Activated T-cell treated with anti-CD3 and anti-CD28 coated beads, Interleukin-2, amount 50 U/mL, for 4 hours (primary cell): ENCODE measurements around the gene KLK4. TPM values are rescaled to one million over a fixed set of nuclear protein-coding genes. Genes with fewer than 3 reads are reported as not detected.

ENCODE experiments used
- ATAC-seq, 2 donors: fragments of 200-7000 bp; cut with Tn5 transposase; one replicate each; pipeline ENCODE4 v1.10.0; 2021
- DNase-seq: peaks from one replicate; pipeline ENCODE4 v3.0.0-alpha.2; 2020
- H3K27me3 Mint-ChIP-seq: one replicate; pipeline ENCODE4 v1.8.0; 2021; ENCODE audit warnings: low read depth, mixed read lengths
- H3K36me3 Mint-ChIP-seq: one replicate; pipeline ENCODE4 v1.8.0; 2022; ENCODE audit warnings: mixed read lengths; ENCODE audit not compliant: insufficient read depth
- H3K4me1 Mint-ChIP-seq: one replicate; pipeline ENCODE4 v1.8.0; 2021; ENCODE audit warnings: low read depth, mixed read lengths
- H3K4me3 Mint-ChIP-seq: one replicate; pipeline ENCODE4 v1.8.0; 2021; ENCODE audit warnings: mild to moderate bottlenecking, moderate library complexity, mixed read lengths
- H3K9me3 Mint-ChIP-seq: one replicate; pipeline ENCODE4 v1.8.0; 2021; ENCODE audit warnings: mixed read lengths
- total RNA-seq, 3 donors: library from RNA; stranded (reverse); gene quantifications; one replicate each; pipeline ENCODE4 v1.2.1, GENCODE V29; 2021

Gene KLK4
- total RNA-seq, 3 donors from 2014 or later: not detected

GRCh38 chr19:50928831-50929230, 17.6 kb upstream of the KLK4 start:
- Mint-ChIP-seq H3K4me3 (no peak overlapping the region), H3K9me3 (no peaks in the 10 kb centered on the region), H3K27me3 (peaks cover 56% of the 10 kb centered on the region), H3K36me3 (no peaks in the 10 kb centered on the region), H3K4me1 (no peaks in the 10 kb centered on the region)
- no peak for ATAC-seq
- DNase-seq: no peak

DNA sequence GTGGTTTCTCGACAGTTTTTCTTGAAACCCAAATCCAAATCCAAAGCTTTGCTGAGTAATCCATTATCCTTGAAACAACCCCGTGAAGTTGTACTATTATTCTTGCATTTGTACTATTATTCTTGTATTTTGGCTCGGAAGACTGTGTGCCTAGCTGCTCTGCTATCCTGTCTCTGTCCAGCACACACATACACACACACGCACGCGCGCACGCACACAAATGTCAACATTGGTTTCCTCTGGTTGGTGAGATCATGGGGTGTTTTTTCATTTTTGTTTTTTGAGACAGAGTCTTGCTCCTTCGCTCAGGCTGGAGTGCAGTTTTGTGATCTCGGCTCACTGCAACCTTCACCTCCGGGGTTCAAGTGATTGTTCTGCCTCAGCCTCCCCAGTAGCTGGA, 14.9 kb upstream of the KLK4 start:
- DNase-seq (no peak), ATAC-seq (no peak)
- H3K9me3 Mint-ChIP-seq: no peaks in the 10 kb centered on the region
- H3K36me3 Mint-ChIP-seq: no peaks in the 10 kb centered on the region
- H3K27me3 Mint-ChIP-seq: peaks cover 46% of the 10 kb centered on the region
- H3K4me3 Mint-ChIP-seq: no peak overlapping the region
- peaks cover 7% of the 10 kb centered on the region for H3K4me1 Mint-ChIP-seq

- ATAC-seq (no peak), DNase-seq (no peak)
- peaks cover 7% of the 10 kb centered on the region for H3K4me1 Mint-ChIP-seq
- no peak overlapping the region for H3K4me3 Mint-ChIP-seq
- no peaks in the 10 kb centered on the region for H3K36me3 Mint-ChIP-seq
- peaks cover 43% of the 10 kb centered on the region for H3K27me3 Mint-ChIP-seq
- no peaks in the 10 kb centered on the region for H3K9me3 Mint-ChIP-seq
These were observed 14.5 kb upstream of the KLK4 start for GRCh38 chr19:50925734-50926133.

GRCh38 chr19:50924586-50924985, 13.4 kb upstream of the KLK4 start:
- Mint-ChIP-seq H3K9me3 (no peaks in the 10 kb centered on the region), H3K4me1 (peaks cover 7% of the 10 kb centered on the region)

GRCh38 chr19:50922317-50922853, 11.2 kb upstream of the KLK4 start:
- ATAC-seq (peak; percentile 99), DNase-seq (peak; percentile 65)
- peaks cover 7% of the 10 kb centered on the region for H3K4me1 Mint-ChIP-seq
- H3K9me3 Mint-ChIP-seq: no peaks in the 10 kb centered on the region
- no peaks in the 10 kb centered on the region for H3K36me3 Mint-ChIP-seq
- no peak overlapping the region for H3K4me3 Mint-ChIP-seq
- H3K27me3 Mint-ChIP-seq: peaks cover 47% of the 10 kb centered on the region

More at GRCh38 chr19:50924586-50924985, 13.4 kb upstream of the KLK4 start:
- Mint-ChIP-seq H3K4me3 (no peak overlapping the region), H3K36me3 (no peaks in the 10 kb centered on the region), H3K27me3 (peaks cover 44% of the 10 kb centered on the region)
- DNase-seq (no peak), ATAC-seq (no peak)

DNA sequence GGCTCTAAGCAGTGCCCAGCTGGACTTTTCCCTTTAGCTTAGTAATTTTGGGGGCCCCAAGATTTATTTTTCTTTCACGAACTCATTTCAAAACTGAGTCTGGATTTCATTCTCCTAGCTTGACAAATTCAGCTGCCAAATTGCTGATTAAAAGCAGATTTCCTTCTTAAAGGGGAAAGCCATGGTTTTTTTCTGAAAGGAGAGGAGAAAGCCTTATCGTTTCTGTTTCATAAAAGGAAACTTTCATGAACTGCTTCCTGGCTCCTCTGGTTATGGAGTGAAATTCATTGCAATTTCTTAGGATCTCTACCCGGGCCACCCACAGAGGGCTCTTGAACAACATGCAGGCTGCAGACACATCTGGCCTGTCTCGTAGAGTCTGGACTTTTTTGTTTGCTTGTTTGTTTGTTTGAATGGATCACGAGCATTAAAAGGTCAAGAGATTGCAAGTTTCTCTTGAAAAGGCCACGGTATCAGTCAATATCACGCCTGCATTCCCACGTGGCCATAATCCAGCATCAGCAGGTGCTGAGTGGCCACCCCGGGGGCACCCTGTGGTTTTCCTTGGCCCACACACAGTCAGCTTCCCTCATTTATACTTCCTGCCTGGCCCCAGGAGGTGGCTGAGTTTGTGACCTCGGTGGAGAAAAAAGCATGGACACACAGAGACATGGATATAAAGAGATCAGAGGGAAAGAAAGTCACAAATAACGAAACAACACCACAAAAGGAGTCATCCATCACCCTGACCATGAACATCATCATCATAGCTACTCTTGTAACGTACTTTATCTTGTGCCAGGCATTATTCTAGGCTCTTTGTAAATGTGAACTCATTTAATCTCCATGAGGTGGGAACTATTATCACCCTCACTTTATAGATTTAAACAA, 10.5 kb upstream of the KLK4 start:
- no peak for DNase-seq
- ATAC-seq: peak; percentile 32 to 58
- peaks cover 50% of the 10 kb centered on the region for H3K27me3 Mint-ChIP-seq
- H3K9me3 Mint-ChIP-seq: no peaks in the 10 kb centered on the region
- no peaks in the 10 kb centered on the region for H3K36me3 Mint-ChIP-seq
- H3K4me1 Mint-ChIP-seq: peaks cover 7% of the 10 kb centered on the region
- H3K4me3 Mint-ChIP-seq: no peak overlapping the region

GRCh38 chr19:50916069-50916468, 4.9 kb upstream of the KLK4 start:
- H3K4me3 Mint-ChIP-seq: no peak overlapping the region
- no peaks in the 10 kb centered on the region for H3K4me1 Mint-ChIP-seq
- H3K36me3 Mint-ChIP-seq: no peaks in the 10 kb centered on the region
- ATAC-seq (no peak), DNase-seq (no peak)
- H3K9me3 Mint-ChIP-seq: no peaks in the 10 kb centered on the region
- peaks cover 46% of the 10 kb centered on the region for H3K27me3 Mint-ChIP-seq

- ATAC-seq: peak; percentile 69 to 77
- H3K27me3 Mint-ChIP-seq: peaks cover 55% of the 10 kb centered on the region
These were observed 1.8 kb upstream of the KLK4 start for GRCh38 chr19:50912727-50913716.

GRCh38 chr19:50912102-50912599, 956 bp upstream of the KLK4 start:
- H3K9me3 Mint-ChIP-seq: no peaks in the 10 kb centered on the region
- H3K4me3 Mint-ChIP-seq: no peak overlapping the region
- peaks cover 57% of the 10 kb centered on the region for H3K27me3 Mint-ChIP-seq
- H3K4me1 Mint-ChIP-seq: peaks cover 4% of the 10 kb centered on the region
- no peak for DNase-seq
- ATAC-seq: no peak
- H3K36me3 Mint-ChIP-seq: no peaks in the 10 kb centered on the region

More at GRCh38 chr19:50912727-50913716, 1.8 kb upstream of the KLK4 start:
- DNase-seq: no peak
- Mint-ChIP-seq H3K36me3 (no peaks in the 10 kb centered on the region), H3K4me1 (peaks cover 4% of the 10 kb centered on the region), H3K4me3 (no peak overlapping the region), H3K9me3 (no peaks in the 10 kb centered on the region)

GRCh38 chr19:50910722-50911121, 473 bp downstream of the KLK4 start:
- Mint-ChIP-seq H3K36me3 (no peaks in the 10 kb centered on the region), H3K4me1 (peaks cover 4% of the 10 kb centered on the region), H3K27me3 (peaks cover 60% of the 10 kb centered on the region), H3K9me3 (no peaks in the 10 kb centered on the region), H3K4me3 (no peak overlapping the region)
- no peak for ATAC-seq
- no peak for DNase-seq

DNA sequence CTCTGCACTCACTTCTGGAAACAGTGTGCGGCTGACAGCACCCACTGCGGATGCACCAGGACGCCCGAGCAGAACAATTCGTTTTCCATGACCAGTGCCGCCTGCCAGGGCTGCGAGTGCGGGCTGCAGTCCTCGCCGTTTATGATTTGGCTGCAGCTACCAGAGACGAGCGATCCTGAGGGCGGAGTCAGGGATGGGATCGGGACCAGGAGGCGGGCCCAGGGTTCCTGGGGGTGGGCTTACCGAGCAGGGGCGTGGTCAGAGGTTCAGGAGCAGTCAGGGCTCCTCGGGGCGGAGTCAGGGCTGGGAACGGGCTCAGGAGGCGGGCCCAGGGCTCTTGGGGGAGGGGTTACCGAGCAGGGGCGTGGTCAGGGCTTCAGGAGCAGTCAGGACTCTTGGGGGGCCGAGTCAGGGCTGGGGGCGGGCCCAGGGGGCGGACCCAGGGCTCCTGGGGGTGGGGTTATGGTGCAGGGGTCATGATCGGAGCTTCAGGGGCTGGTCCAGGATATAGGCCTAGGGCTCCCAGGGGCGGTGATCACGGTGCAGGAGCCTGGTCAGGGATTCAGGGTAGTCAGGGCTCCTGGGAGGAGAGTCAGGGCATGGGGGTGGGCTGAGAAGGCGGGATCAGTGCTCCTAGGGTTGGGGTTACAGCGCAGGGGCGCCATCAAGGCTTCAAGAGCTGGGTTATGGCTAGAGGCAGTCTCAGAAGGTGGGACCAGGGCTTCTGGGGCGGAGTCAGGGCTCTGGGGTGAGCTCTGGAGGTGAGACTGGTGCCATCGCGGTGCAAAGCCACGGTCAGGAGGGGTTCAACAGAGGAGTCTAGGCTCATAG, 1.7 kb downstream of the KLK4 start:
- ATAC-seq (peak; percentile 46 to 53), DNase-seq (no peak)
- Mint-ChIP-seq H3K36me3 (no peaks in the 10 kb centered on the region), H3K27me3 (peaks cover 65% of the 10 kb centered on the region), H3K4me3 (no peak overlapping the region), H3K9me3 (no peaks in the 10 kb centered on the region), H3K4me1 (peaks cover 4% of the 10 kb centered on the region)

DNA sequence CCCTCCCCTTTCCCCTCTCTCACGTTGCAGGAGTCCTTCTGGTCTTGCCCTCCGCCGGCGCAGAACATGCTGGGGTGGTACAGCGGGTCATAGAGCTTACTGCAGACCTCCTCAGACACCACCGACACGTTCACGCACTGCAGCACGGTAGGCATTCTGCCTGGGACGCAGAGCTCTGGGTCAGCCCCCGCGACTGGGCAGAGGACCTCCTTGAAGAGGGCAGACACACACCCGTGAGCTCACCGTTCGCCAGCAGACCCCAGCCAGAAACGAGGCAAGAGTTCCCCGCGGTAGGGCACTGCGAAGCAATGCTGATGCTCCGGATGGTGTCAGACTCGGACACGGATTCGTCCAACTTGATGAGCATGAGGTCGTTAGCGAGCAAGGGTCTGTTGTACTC, 2.9 kb downstream of the KLK4 start:
- Mint-ChIP-seq H3K4me1 (peaks cover 4% of the 10 kb centered on the region), H3K4me3 (no peak overlapping the region), H3K27me3 (peaks cover 68% of the 10 kb centered on the region), H3K36me3 (no peaks in the 10 kb centered on the region), H3K9me3 (no peaks in the 10 kb centered on the region)
- no peak for ATAC-seq
- no peak for DNase-seq

DNA sequence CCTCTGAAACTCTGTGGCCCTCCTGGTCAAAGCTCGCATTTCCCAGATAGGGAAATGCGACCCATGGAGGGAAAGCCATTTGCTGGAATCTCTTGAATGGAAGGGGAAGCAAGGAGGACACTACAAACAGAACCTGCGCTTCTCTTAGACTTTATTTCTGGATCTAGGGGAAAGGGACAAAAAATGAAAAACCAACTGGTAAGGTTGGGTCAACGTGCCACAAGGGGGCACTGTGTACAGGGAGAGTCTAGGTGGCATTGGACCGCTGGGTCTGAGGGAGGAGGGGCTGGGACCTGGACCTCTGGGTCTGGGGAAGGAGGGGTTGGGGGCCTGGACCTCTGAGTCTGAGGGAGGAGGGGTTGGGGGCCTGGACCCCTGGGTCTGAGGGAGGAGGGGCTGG, 5.0 kb downstream of the KLK4 start:
- H3K36me3 Mint-ChIP-seq: no peaks in the 10 kb centered on the region
- H3K4me1 Mint-ChIP-seq: peaks cover 4% of the 10 kb centered on the region
- peak in 1 of 2 donors; percentile 44 for ATAC-seq
- peak; percentile 17 for DNase-seq
- peaks cover 64% of the 10 kb centered on the region for H3K27me3 Mint-ChIP-seq
- H3K9me3 Mint-ChIP-seq: no peaks in the 10 kb centered on the region
- no peak overlapping the region for H3K4me3 Mint-ChIP-seq
